ENCODE measurements around the gene CPNE4. TPM values are rescaled to one million over a fixed set of nuclear protein-coding genes. Genes with fewer than 3 reads are reported as not detected.

The CPNE4 gene
- total RNA-seq, 1 donor from 2014 or later = 0.83 TPM

- no peaks in the 10 kb centered on the region for H3K9me3 ChIP-seq
- peaks cover 3% of the 10 kb centered on the region for H3K27me3 ChIP-seq (ENCODE audit: low read depth)
- H3K4me3 ChIP-seq = no peak overlapping the region
- H3K36me3 ChIP-seq = no peaks in the 10 kb centered on the region
- no peak for ATAC-seq
- intact Hi-C loops (cut with DNase I) = no loop called here
- H3K27ac ChIP-seq = no peak overlapping the region
- no peaks in the 10 kb centered on the region for H3K4me1 ChIP-seq
- DNase-seq = no peak
- TF ChIP-seq CTCF (IDR thresholded peaks at IDR 0.05) = no peak
Observed at GRCh38 chr3:131597816-131598215, 437.0 kb downstream of the CPNE4 start.

- H3K4me1 ChIP-seq = no peaks in the 10 kb centered on the region
- H3K27me3 ChIP-seq (ENCODE audit: low read depth) = no peaks in the 10 kb centered on the region
- no peak overlapping the region for H3K4me3 ChIP-seq
- H3K9me3 ChIP-seq = no peaks in the 10 kb centered on the region
- H3K27ac ChIP-seq = no peak overlapping the region
- DNase-seq (no peak), ATAC-seq (no peak)
- H3K36me3 ChIP-seq = no peaks in the 10 kb centered on the region
- intact Hi-C loops (cut with DNase I) = no loop called here
- TF ChIP-seq CTCF (IDR thresholded peaks at IDR 0.05) = no peak
Observed at GRCh38 chr3:131596884-131597283, 437.9 kb downstream of the CPNE4 start.

GRCh38 chr3:131591394-131592014, 443.3 kb downstream of the CPNE4 start:
- intact Hi-C loops (cut with DNase I) = no loop called here

GRCh38 chr3:131586277-131586676, 448.5 kb downstream of the CPNE4 start:
- TF ChIP-seq CTCF (IDR thresholded peaks at IDR 0.05) = no peak
- Histone ChIP-seq H3K27me3 (ENCODE audit: low read depth) (no peaks in the 10 kb centered on the region), H3K4me3 (no peak overlapping the region), H3K9me3 (no peaks in the 10 kb centered on the region), H3K27ac (no peak overlapping the region), H3K4me1 (no peaks in the 10 kb centered on the region), H3K36me3 (no peaks in the 10 kb centered on the region)
- DNase-seq = no peak
- intact Hi-C loops (cut with DNase I) = no loop called here
- no peak for ATAC-seq

More at GRCh38 chr3:131591394-131592014, 443.3 kb downstream of the CPNE4 start:
- H3K27me3 ChIP-seq (ENCODE audit: low read depth) = no peaks in the 10 kb centered on the region
- no peak for TF ChIP-seq CTCF (IDR thresholded peaks at IDR 0.05)
- ATAC-seq (no peak), DNase-seq (no peak)
- no peaks in the 10 kb centered on the region for H3K4me1 ChIP-seq
- H3K9me3 ChIP-seq = no peaks in the 10 kb centered on the region
- no peak overlapping the region for H3K27ac ChIP-seq
- no peak overlapping the region for H3K4me3 ChIP-seq
- H3K36me3 ChIP-seq = no peaks in the 10 kb centered on the region

- Histone ChIP-seq H3K36me3 (no peaks in the 10 kb centered on the region), H3K27me3 (ENCODE audit: low read depth) (no peaks in the 10 kb centered on the region), H3K4me1 (no peaks in the 10 kb centered on the region), H3K4me3 (no peak overlapping the region), H3K9me3 (no peaks in the 10 kb centered on the region), H3K27ac (no peak overlapping the region)
- DNase-seq = no peak
- no peak for ATAC-seq
- TF ChIP-seq CTCF (IDR thresholded peaks at IDR 0.05) = no peak
- intact Hi-C loops (cut with DNase I) = no loop called here
Observed at GRCh38 chr3:131582438-131582837, 452.4 kb downstream of the CPNE4 start.
